Lung microvascular endothelial cell (primary cell): ENCODE data around the gene LRRFIP1. TPM values are rescaled to one million over a fixed set of nuclear protein-coding genes. Genes with fewer than 3 reads are reported as not detected.

Experiments
- DNase-seq, 2 donors: peaks; one replicate each; pipeline versions ENCODE4 v3.0.0 to v3.0.0-alpha.2; 2010; ENCODE audit warnings: low read depth in 2 of 2
- total RNA-seq: library from RNA; depleted of rRNA; stranded (reverse); fragments of >200 nt; gene quantifications from 2 replicates; pipeline ENCODE4 v1.2.1, GENCODE V29; 2014

LRRFIP1 gene
- total RNA-seq, 1 donor from 2014 or later, result 89.3 TPM

DNA sequence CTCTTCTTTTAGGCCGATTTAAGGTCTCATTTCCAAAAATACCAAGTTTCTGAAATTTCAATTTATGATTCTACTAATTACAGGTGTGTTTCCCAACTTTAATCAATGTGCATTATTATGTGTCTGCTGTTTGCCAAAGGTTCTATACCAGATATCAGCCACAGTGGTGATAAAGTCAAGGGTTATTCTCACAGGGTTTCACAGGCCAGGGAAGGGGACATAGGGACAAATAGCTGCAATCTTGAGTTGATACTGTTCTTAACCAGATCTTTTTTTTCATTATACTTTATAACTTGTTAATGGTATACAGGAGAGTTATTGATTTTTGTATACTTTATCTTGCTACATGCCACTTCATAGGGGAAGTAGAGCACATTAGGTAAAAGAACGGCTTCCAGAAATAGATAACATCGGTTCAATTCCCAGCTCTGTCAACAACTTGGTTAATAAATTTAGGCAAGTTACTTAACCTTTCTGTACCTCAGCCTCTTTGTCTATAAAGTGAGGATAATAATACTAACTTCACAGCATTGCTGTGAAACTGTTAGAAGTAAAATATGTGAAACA, 200.1 kb downstream of the LRRFIP1 start:
- DNase-seq, result no peak

Other genes with a start within 250 kb of the LRRFIP1 start
- 1.8 and 3.3 TPM in 2 replicates for gene COL6A3, start 213.4 kb upstream of the LRRFIP1 start, total RNA-seq
- gene MLPH, start 140.3 kb upstream of the LRRFIP1 start, total RNA-seq, result 0.20 and 0.22 TPM in 2 replicates
- gene PRLH, start 61.0 kb upstream of the LRRFIP1 start, total RNA-seq, result not detected in 2 replicates
- gene RAB17, start 36.9 kb upstream of the LRRFIP1 start, total RNA-seq, result 10.9 and 12.6 TPM in 2 replicates
- 0.22 and 0.60 TPM in 2 replicates for gene RBM44, start 171.2 kb downstream of the LRRFIP1 start, total RNA-seq
- 0.44 TPM in 1 of 2 replicates, not detected in the other for gene RAMP1, start 232.0 kb downstream of the LRRFIP1 start, total RNA-seq